C4-2B (cell line): ENCODE results near the gene BIRC2.

Experiments
- H3K27ac ChIP-seq: fragments of 450-650 bp; 2 replicates; pipeline ENCODE4 v1.5.1; 2017
- CTCF ChIP-seq: fragments of 450-650 bp; conservative IDR thresholded peaks from 2 replicates; pipeline ENCODE4 v1.5.1; 2017; ENCODE audit warnings: mild to moderate bottlenecking
- ZFX ChIP-seq: fragments of 450-650 bp; IDR thresholded peaks from 2 replicates; pipeline ENCODE4 v1.6.1; 2017

The BIRC2 gene

DNA sequence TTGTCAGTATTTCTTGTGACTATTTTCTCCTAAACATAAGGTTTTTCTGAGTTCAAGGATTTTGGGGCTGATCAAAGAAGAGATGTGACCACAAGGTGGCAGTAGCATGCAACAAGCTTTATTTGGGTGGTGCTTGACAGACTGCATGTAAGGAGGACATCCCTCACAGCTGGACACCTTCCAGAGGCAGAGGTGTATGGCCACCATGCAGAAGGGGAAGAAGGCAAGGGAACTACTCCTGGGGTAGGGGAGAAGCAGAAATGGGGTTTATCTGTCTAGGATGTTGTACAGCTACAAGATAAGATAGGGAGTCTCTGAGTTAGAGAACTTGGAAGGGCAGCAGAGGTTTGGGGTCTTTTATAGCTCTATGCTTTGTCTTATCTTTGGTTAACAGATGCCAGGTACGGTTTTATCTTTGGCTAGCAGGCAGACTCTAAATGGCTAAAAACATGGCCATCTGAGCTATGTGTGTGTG, 5.1 kb upstream of the BIRC2 start:
- H3K27ac ChIP-seq = no peak overlapping the region
- TF ChIP-seq ZFX (no peak), CTCF (peak; percentile 88)

DNA sequence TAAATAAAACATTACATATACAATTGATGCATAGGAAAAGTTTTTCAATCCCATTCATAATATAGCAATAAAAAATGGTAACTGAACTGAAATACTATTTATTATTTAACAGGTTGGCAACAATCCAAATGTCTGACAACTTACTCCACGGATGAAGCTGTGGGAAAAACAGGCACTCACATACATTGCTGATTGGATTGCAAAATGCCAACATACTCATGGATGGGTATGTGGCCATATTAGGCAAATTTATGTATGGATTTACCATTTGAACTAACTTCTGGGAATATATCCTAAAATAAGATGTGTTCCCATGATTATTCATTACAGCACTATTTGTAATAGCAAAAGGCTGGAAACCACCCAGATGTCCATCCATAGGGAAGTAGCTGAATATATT, 3.2 kb upstream of the BIRC2 start:
- no peak overlapping the region for H3K27ac ChIP-seq
- no peak for TF ChIP-seq CTCF
- TF ChIP-seq ZFX = no peak

GRCh38 chr11:102345904-102346303, 1.1 kb upstream of the BIRC2 start:
- H3K27ac ChIP-seq = no peak overlapping the region
- TF ChIP-seq ZFX (no peak), CTCF (no peak)

GRCh38 chr11:102346456-102346747, 612 bp upstream of the BIRC2 start:
- TF ChIP-seq CTCF = no peak
- TF ChIP-seq ZFX = no peak

GRCh38 chr11:102347462-102348370, 702 bp downstream of the BIRC2 start:
- H3K27ac ChIP-seq = peak overlapping the region; percentile 94
- TF ChIP-seq CTCF (no peak), ZFX (peak; percentile 59; the same call in 1 of the 2 replicates)

More at GRCh38 chr11:102346456-102346747, 612 bp upstream of the BIRC2 start:
- peak overlapping the region; percentile 94 for H3K27ac ChIP-seq

GRCh38 chr11:102357116-102357515, 10.1 kb downstream of the BIRC2 start:
- H3K27ac ChIP-seq = no peak overlapping the region
- TF ChIP-seq CTCF (no peak), ZFX (no peak)

GRCh38 chr11:102359372-102359771, 12.4 kb downstream of the BIRC2 start:
- TF ChIP-seq CTCF (no peak), ZFX (no peak)
- no peak overlapping the region for H3K27ac ChIP-seq
